Activated CD8-positive, alpha-beta T cell treated with anti-CD3 and anti-CD28 coated beads for 36 hours (primary cell): Measurements from ENCODE around the gene CTH. TPM values are rescaled to one million over a fixed set of nuclear protein-coding genes. Genes with fewer than 3 reads are reported as not detected.
A peak's percentile ranks its signal among the peaks of the same experiment; 100 is the strongest.

ENCODE experiments used
- ATAC-seq: fragments of 200-7000 bp; cut with Tn5 transposase; one replicate; pipeline ENCODE4 v1.10.0; 2021; ENCODE audit warnings: mild to moderate bottlenecking, moderate library complexity
- CTCF ChIA-PET: fragments of 350-600 bp; sonication (Branson Sonifier 250); formaldehyde crosslinking; loops from one replicate; lab custom pipeline; 2021; ENCODE audit warnings: antibody characterized with exemption; lab: Charles Lee
- POLR2A ChIA-PET: fragments of 350-600 bp; sonication (Branson Sonifier 250); formaldehyde crosslinking; loops from one replicate; lab custom pipeline; 2021; ENCODE audit warnings: antibody characterized with exemption; lab: Charles Lee
- DNase-seq: peaks from one replicate; pipeline ENCODE4 v3.0.0-alpha.2; 2020
- H3K27ac Mint-ChIP-seq: one replicate; pipeline ENCODE4 v1.8.0; 2021; ENCODE audit warnings: mild to moderate bottlenecking, mixed read lengths
- H3K27me3 Mint-ChIP-seq: one replicate; pipeline ENCODE4 v1.8.0; 2021; ENCODE audit warnings: mixed read lengths
- H3K36me3 Mint-ChIP-seq: one replicate; pipeline ENCODE4 v1.8.0; 2021; ENCODE audit warnings: low read depth, mixed read lengths
- H3K4me1 Mint-ChIP-seq: one replicate; pipeline ENCODE4 v1.8.0; 2021; ENCODE audit warnings: low read depth, mixed read lengths
- H3K4me3 Mint-ChIP-seq: one replicate; pipeline ENCODE4 v1.8.0; 2021; ENCODE audit warnings: mild to moderate bottlenecking, moderate library complexity, mixed read lengths
- H3K9me3 Mint-ChIP-seq: one replicate; pipeline ENCODE4 v1.8.0; 2021; ENCODE audit warnings: mixed read lengths
- CTCF ChIP-seq: fragments of 200-600 bp; IDR thresholded peaks from one replicate; pipeline ENCODE4 v1.8.0; 2022; ENCODE audit warnings: antibody characterized with exemption, mild to moderate bottlenecking
- intact Hi-C: fragments of 100-400 bp; cut with micrococcal nuclease; formaldehyde crosslinking; loops from one replicate; pipeline ENCODE4 v1.10.0; 2022
- total RNA-seq, 2 experiments: library from RNA; stranded (reverse); gene quantifications; one replicate each; pipeline ENCODE4 v1.2.3, GENCODE V29; 2021

Gene CTH
- total RNA-seq, 2 experiments from 2014 or later: 34.5 to 35.0 TPM

GRCh38 chr1:70431874-70432273 lies 20.8 kb downstream of the CTH start:
- peaks cover 45% of the 10 kb centered on the region for H3K36me3 Mint-ChIP-seq
- no peak overlapping the region for H3K4me3 Mint-ChIP-seq
- ATAC-seq (no peak), DNase-seq (no peak)
- ChIA-PET CTCF (no interaction called here), POLR2A (no interaction called here)
- no peak for TF ChIP-seq CTCF
- H3K9me3 Mint-ChIP-seq: no peaks in the 10 kb centered on the region
- H3K4me1 Mint-ChIP-seq: peaks cover 2% of the 10 kb centered on the region
- H3K27ac Mint-ChIP-seq: no peak overlapping the region
- H3K27me3 Mint-ChIP-seq: no peaks in the 10 kb centered on the region
- intact Hi-C loops: no loop called here

GRCh38 chr1:70434253-70434859 lies 23.3 kb downstream of the CTH start:
- H3K27ac Mint-ChIP-seq: no peak overlapping the region
- ChIA-PET POLR2A (no interaction called here), CTCF (no interaction called here)
- H3K4me1 Mint-ChIP-seq: peaks cover 11% of the 10 kb centered on the region
- no peaks in the 10 kb centered on the region for H3K9me3 Mint-ChIP-seq
- no peak for TF ChIP-seq CTCF
- H3K27me3 Mint-ChIP-seq: no peaks in the 10 kb centered on the region
- peaks cover 50% of the 10 kb centered on the region for H3K36me3 Mint-ChIP-seq
- no peak for ATAC-seq
- no peak overlapping the region for H3K4me3 Mint-ChIP-seq
- DNase-seq: no peak
- intact Hi-C loops: no loop called here

- no peak for TF ChIP-seq CTCF
- DNase-seq: no peak
- no peaks in the 10 kb centered on the region for H3K27me3 Mint-ChIP-seq
- intact Hi-C loops: no loop called here
- ChIA-PET CTCF (no interaction called here), POLR2A (no interaction called here)
- peaks cover 56% of the 10 kb centered on the region for H3K36me3 Mint-ChIP-seq
- H3K9me3 Mint-ChIP-seq: no peaks in the 10 kb centered on the region
- no peak overlapping the region for H3K27ac Mint-ChIP-seq
- no peak for ATAC-seq
- H3K4me1 Mint-ChIP-seq: peaks cover 9% of the 10 kb centered on the region
- H3K4me3 Mint-ChIP-seq: no peak overlapping the region
Observed at GRCh38 chr1:70436622-70437251, 25.7 kb downstream of the CTH start.

DNA sequence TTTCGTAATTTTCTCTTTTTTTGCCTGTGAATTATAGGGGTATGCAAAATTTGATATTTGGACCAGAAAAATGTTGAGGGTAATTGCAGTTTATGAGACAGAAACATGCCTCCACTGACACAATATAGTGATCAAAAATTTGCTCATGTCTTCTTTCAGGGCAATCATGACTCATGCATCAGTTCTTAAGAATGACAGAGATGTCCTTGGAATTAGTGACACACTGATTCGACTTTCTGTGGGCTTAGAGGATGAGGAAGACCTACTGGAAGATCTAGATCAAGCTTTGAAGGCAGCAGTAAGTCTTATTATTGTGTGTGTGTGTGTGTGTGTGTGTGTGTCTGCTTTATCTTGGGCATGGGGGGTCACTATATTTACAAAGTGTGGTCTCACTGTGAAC lies 27.5 kb downstream of the CTH start:
- DNase-seq (no peak), ATAC-seq (peak; percentile 74)
- CTCF ChIA-PET: no interaction called here
- Mint-ChIP-seq H3K4me3 (no peak overlapping the region), H3K4me1 (peaks cover 9% of the 10 kb centered on the region), H3K27me3 (no peaks in the 10 kb centered on the region), H3K27ac (no peak overlapping the region), H3K36me3 (peaks cover 45% of the 10 kb centered on the region), H3K9me3 (no peaks in the 10 kb centered on the region)
- no peak for TF ChIP-seq CTCF
- intact Hi-C loops: no loop called here
- POLR2A ChIA-PET: no interaction called here

DNA sequence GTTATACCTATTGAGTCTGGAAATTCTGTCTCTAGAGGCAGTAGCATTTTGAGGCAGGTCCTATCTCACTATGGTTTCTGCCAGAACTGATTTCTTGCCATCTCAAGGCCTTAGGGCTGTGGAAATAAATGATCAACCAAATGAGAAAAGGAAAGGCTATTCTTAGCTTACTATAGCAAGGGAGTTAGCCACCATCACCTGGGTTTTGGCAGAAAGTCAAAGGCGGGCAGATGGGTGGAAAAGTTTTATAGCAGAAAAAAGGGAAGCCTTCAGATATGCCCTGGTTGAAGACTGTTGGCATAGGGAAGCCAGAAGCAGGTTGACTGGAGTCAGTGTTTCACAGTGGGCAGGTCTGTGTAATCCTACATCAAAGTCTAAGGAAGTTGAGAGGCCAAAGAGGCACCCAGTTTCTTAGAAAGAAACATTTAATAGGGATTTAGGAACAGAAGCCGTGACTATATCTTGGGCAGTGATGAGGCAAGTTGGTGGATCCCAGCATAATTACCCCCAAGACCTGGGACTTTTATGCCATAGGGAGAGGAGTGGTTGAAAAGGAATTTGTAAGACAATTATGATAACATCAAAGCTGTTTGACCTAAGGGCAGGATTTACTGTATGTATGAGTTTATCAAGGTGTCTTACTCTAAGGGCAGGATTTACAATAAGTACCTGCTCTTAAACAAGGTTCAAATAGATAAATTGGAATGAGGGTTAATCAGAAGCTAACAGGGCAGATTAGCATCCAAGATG lies 29.7 kb downstream of the CTH start:
- DNase-seq: no peak
- Mint-ChIP-seq H3K9me3 (no peaks in the 10 kb centered on the region), H3K36me3 (peaks cover 35% of the 10 kb centered on the region), H3K27me3 (no peaks in the 10 kb centered on the region), H3K4me3 (no peak overlapping the region), H3K4me1 (peaks cover 9% of the 10 kb centered on the region), H3K27ac (no peak overlapping the region)
- POLR2A ChIA-PET: no interaction called here
- no peak for ATAC-seq
- intact Hi-C loops: no loop called here
- no peak for TF ChIP-seq CTCF
- CTCF ChIA-PET: interaction anchor here (0.6 kb wide), 1 partner anchor 93 kb away, joined by 3 read pairs; no protein-coding TSS in a partner anchor
